Stimulated activated CD4-positive, alpha-beta T cell treated with anti-CD3 and anti-CD28 coated beads, TNF-alpha, amount 100 ng/mL, for 24 hours (primary cell): ENCODE measurements around the gene NKX3-2.

ENCODE experiments used
- DNase-seq, 3 experiments: peaks; one replicate each; pipeline ENCODE4 v3.0.0-alpha.2; 2020; ENCODE audit warnings: low read depth in 3 of 3

NKX3-2 gene

DNA sequence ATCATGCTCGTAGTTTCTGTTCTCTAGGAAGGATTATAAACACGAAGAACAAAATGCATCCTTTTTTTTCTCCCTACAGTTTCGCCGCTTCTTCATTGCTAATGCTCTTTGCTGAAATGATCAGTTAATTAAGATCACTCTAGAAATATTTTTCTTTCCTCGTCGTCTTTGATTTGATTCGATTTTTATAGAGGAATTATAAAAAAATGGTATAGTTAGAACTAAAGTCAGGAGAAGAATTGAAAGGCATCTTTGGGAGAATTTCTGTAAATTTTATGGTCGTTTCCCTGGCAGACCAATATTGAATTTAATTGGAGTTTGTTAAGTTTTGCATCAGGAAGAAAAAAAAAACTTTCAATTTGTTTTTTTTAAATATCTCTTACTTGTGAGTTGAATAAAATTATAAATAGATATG lies 1.1 kb upstream of the NKX3-2 start:
- DNase-seq: no peak

DNA sequence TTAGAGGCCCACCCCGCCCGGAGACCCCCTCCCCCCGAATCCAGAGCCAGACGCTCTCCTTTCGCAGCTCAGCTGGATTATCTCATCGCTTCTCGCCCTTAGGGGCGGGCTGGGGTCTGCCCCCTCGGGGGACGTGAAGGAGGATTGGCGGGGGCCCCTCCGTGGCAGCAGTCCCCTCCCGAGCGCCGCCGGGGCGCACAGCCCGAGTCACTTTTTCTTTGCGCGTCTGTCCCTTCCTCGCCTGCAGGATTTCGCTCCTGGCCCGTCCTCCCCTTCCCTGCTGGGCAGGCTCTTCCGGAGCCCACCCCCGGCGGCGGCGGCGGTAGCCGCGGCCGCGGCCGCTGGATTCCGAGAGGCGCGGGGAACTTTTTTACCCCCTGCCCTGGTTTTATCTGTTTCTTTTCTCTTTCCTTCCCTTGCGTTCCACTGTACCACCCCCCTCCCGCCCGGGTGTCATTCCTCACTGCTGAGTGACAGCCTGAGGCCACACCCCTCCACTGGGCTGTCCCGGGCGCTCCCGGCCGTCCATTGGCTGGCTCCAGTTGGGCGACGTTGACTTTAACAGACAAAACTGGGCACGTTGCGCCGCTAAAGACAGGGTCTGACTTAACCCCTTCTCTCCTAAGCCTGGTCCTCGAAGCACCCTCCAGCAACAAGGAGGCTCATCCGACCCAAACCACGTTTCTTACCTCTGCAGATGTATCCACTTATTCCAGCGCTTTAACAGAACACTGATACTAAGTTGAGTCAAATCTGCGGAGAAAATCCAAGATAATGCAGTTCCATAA lies 492 bp upstream of the NKX3-2 start:
- peak in 2 of 3 experiments; percentile 31 to 65 for DNase-seq

DNA sequence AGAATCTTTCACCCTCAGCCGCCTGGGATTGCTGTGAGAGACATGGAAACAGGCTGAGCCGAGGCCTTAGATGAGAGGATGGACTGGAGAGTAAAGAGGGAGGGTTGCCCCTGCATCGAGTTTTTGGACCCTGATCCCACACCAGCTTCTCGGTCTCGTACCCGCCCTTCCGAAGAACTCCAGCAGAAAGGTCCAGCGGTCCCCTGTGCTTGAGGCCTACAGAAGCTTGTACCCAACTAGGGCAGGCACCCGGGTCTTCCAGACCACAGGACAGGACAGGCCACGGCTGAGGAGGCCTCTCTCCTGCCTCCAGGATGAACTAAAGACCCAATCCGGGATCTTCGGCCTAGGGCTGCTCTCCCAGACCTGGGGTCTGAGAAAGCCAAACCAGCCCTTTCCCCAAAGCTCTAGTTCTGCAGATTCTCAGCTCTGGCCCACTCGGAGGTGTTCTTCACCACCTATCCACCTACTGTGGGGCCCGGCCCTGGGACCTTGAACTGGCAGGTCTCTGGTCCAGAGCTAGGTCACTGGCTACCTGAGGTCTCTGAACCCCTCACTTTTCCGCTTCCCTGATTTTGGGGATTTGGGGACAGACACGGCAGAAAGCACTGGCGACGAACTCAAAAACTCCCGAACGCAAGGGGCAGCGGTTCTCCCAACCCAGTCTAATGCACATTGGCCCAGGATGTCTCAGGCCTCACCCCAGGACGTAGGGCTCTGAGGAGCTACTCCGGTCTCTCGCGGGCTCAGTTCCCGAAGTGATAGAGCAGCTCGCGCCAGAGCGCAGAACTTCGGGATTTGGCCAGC lies 1.1 kb downstream of the NKX3-2 start:
- DNase-seq: no peak

- no peak for DNase-seq
Measured at GRCh38 chr4:13542577-13543031, 1.7 kb downstream of the NKX3-2 start.

DNA sequence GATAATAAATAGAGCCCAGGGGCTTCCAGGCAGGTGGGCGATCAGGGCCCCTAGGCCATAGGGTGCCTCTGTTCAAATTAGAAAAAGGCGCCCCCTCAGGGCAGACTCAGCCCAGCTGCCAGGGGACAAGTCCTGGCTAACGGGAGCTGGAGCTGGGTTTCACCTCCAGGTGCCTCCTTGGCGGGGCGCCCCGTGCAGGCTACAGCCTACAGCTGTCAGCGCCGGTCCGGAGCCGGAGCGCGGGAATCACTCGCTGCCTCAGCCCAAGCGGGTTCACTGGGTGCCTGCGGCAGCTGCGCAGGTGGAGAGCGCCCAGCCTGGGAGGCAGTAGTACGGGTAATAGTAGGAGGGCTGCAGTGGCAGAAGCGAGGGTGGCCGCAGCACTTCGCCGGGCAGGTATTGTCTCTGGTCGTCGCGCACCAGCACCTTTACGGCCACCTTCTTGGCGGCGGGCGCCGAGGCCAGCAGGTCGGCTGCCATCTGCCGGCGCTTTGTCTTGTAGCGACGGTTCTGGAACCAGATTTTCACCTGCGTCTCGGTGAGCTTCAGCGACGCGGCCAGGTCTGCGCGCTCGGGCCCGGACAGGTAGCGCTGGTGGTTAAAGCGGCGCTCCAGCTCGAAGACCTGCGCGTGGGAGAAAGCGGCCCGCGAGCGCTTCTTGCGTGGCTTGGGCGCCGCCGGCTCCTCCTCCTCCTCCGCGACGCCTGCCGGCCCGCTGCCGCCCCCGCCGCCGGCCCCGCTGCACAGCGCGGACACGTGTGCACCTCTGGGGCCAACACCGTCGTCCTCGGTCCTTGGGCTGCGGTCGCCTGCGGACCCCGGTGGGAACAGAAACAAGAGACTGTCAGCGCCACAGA lies 2.4 kb downstream of the NKX3-2 start:
- DNase-seq: no peak

DNA sequence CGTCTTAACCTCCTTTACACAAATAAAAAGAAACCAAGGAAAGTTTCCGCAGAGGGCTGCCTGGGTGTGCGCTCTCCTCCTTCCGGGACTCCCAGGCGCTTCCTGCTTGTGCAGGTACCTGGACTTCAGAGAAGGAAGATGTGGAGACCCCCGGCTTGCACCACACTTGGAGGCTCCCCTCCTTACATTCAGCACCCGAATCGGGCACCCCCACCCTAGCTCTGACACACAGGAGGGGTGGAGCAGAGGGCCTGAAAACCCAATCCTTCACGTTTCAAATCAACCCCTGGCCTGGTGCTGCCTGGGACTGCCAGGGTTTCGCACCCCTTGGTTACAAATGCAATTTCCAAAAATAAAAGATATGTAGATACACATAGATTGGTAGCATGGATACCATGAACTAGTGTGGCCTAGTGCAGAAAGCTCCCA lies 3.1 kb downstream of the NKX3-2 start:
- DNase-seq: no peak

DNA sequence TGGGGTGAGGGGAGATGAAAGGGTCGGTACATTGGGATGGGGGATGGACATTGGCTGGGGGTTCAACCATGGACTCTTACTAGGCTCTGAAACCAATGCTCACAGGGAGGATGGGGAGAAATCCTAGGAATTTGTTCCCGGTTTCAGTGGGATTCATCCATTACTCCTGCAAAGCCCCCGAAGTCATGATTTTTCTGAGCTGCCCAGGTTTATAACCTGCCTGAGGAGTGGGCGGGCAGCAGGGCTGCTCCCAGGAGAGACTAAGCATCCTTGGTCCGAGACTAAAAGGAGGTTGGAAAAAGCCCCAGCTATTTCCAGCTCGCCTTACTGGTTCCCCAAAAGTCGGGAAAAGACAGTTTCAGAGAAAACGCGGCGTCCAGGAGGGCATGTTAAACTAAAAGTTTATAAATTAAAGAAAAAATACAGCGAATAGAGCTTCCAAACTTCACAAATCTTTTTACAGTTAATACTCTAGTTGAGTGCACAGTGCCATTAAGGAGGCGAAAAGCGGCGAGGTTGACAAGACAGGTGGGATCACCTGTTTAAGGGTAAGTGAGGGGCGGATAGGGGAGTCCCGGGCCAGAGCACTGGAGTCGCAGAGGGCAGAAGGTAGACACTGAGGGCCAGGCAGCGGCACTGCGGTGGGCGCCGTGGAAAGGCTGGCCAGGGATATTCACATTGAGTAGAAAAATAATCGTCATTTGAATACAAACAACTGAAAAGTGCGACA lies 3.7 kb downstream of the NKX3-2 start:
- no peak for DNase-seq

DNA sequence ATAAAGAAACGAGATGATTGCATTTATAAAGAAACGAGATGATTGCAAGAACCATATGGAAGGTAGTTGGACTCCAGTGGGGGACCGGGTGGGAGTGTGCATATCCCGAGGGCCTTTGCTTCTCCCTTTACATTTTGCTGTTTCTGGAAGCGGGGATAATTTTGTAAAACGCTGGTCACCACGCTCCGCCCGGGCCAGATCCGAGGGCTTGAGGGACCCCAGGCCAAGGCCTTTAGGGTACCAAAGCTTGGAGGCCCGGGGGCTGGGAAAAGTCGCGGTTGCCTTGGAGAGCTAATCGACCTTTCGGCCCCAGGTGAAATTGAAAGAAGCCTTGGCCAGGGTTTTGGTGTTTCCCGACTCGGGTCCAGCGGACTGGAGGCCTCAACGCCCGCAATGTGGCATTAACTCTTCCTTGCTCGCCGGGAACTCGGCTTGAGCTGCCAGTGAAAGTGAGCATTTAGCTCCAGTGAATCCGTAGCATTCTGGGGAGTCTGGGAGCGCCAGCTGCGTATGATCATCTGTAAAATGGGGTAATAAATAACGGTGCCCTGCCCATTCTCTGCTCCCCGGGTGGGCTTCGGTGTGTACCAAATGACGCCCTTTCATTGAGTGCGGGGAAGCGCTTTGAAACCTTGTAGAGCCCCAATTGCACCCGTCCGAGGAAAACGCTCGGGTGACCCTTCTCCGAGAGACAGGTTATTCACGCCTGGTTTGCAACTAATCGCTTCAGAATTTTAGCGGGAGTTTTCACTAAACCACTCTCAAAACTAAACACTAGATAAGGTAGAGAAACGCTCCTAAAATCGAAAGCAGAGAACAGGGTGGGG lies 4.5 kb downstream of the NKX3-2 start:
- DNase-seq: no peak

DNA sequence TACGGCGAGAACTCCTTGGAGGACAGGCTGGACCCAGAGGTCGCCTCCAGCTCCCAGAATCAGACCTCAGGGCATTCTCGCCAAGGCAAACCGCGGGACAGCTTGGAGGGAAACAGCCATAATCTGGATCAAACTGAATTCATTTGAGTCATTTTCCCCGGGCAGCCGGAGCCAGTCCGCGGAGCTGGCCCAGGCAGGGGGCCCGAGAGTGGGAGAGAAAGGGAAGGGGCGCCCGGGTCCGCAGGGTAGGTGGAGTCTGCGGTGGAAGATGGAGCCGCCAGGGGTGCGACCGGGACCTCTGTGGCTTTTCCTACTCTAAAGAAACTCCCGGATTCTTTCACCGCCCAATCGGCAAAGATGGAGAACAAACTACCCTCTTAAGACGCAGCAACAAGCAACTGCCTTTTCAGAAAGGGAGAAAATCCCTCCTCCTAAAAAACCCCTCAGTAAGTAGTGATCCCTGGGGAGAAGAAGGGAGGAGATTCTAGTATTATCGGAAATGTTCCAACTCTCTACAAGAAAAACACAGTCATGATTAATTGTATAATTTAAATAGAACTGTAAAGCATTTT lies 5.2 kb downstream of the NKX3-2 start:
- no peak for DNase-seq

GRCh38 chr4:13538427-13538973 lies 5.8 kb downstream of the NKX3-2 start:
- DNase-seq: no peak

- no peak for DNase-seq
Measured at GRCh38 chr4:13537832-13538177, 6.5 kb downstream of the NKX3-2 start.

- DNase-seq: no peak
Measured at GRCh38 chr4:13537011-13537831, 7.1 kb downstream of the NKX3-2 start.

- no peak for DNase-seq
Measured at GRCh38 chr4:13536607-13537006, 7.7 kb downstream of the NKX3-2 start.

- no peak for DNase-seq
Measured at GRCh38 chr4:13535708-13536361, 8.5 kb downstream of the NKX3-2 start.

GRCh38 chr4:13535118-13535517 lies 9.2 kb downstream of the NKX3-2 start:
- no peak for DNase-seq

GRCh38 chr4:13534344-13535063 lies 9.8 kb downstream of the NKX3-2 start:
- no peak for DNase-seq

- DNase-seq: no peak
Measured at GRCh38 chr4:13533670-13534343, 10.5 kb downstream of the NKX3-2 start.
